ENCODE results near the gene SERTAD1.

SERTAD1 gene

DNA sequence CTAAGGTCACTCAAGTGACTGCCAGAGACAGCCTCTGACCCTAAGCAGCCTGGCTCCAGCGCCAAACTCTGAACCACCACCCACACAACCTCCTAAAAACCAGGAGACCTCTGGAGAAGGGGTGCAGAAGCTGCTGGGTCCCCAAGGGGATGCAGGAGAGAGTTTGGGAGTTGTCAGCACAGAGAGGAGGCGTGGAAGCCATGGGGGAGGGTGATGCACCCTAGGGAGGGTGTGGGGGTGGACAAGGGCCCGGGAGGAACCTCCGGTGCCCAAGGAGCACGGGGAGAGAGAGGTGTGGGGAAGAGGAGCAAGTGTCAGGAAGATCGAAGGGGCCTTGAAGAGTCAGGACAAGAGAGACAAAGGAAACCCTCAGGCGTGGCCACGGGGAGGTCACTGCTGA lies 33.7 kb downstream of the SERTAD1 start:
- no peak overlapping the region for H3K9ac ChIP-seq (ENCODE audit: low read depth, low read length)
- no peaks in the 10 kb centered on the region for H3K27me3 ChIP-seq (ENCODE audit: insufficient read depth, low read length)
- no peak overlapping the region for H3K27ac ChIP-seq (ENCODE audit: low read length)
- no peaks in the 10 kb centered on the region for H3K36me3 ChIP-seq (ENCODE audit: insufficient read depth, low read depth, low read length)
- no peak overlapping the region for H3K4me3 ChIP-seq (ENCODE audit: low read length)
- no peaks in the 10 kb centered on the region for H3K9me3 ChIP-seq (ENCODE audit: insufficient read depth, low read depth, low read length)
- no peaks in the 10 kb centered on the region for H3K4me1 ChIP-seq (ENCODE audit: insufficient read depth, low read length)

DNA sequence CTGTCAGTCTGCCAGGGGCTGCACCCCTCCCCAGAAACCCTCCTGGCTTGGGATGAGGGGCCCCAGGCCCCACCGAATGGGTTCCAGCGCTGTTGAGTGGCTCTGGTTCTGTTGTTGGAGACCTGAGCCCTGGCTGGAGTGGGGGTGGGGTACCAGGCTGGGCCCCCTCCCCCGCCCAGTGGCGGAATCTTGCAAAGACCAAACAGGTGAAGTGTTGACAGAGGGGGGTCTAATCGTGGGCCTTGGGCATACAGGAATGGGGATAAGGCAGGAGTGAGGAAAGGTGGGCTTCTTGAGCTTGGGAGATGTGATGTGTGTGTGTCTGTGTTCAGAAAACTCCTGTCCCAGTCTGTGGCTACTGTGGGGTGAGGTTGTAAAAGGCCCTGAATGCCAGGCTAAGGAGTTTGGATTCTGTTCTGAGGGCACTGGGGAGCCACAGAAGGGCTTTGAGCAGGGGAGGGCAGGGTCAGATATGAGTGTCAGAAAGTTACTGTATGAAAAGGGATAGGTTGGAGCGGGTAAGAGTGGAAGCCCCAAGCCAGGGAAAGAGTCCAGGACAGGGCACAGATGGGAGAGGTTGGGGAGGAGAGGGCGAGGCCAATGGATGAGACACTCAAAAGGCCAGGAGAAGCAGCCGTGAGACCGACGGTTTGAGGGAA lies 35.6 kb downstream of the SERTAD1 start, which contains the start of gene HIPK4:
HIPK4 (minus strand) TSS at position 98 of the 659 bp plus-strand sequence. CDS start 279 bp downstream, outside the sequence.
- H3K36me3 ChIP-seq (ENCODE audit: insufficient read depth, low read depth, low read length) = no peaks in the 10 kb centered on the region
- H3K9ac ChIP-seq (ENCODE audit: low read depth, low read length) = no peak within 1 kb of the TSS
- no peak within 1 kb of the TSS for H3K27ac ChIP-seq (ENCODE audit: low read length)
- H3K4me3 ChIP-seq (ENCODE audit: low read length) = no peak within 1 kb of the TSS
- no peaks in the 10 kb centered on the region for H3K4me1 ChIP-seq (ENCODE audit: insufficient read depth, low read length)
- H3K27me3 ChIP-seq (ENCODE audit: insufficient read depth, low read length) = no peaks in the 10 kb centered on the region
- no peaks in the 10 kb centered on the region for H3K9me3 ChIP-seq (ENCODE audit: insufficient read depth, low read depth, low read length)

DNA sequence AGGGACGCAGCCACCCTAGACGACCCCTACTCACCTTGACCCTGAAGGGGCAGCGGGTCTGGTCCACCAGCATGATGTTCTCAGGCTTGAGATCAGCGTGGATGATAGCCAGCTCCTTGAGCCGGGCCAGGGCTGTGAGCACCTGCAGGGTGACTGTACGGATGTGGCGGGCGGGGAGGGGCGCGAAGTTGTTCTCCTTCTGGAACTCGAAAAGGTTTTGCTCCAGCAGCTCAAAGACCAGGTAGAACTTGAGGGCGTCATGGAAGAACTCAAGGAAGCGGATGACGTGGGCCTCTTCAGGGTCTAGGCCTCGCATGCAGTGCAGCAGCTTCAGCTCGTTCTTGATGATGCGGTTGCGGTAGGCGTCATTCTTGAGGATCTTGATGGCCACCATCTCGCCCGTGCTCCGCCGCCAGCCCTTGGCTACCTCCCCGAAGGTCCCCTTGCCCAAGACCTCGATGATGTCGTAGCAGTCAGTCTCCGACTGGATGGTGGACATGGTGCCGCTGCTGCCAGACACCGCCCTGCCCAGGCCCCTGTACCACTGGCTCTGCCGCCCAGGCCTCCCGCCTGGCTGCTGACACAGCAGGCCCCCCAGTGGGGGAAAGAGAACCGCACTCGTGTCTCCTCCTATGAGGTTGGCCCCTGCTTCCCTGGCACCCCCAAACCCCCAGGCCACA lies 36.2 kb downstream of the SERTAD1 start:
- Histone ChIP-seq H3K9me3 (ENCODE audit: insufficient read depth, low read depth, low read length) (no peaks in the 10 kb centered on the region), H3K4me1 (ENCODE audit: insufficient read depth, low read length) (no peaks in the 10 kb centered on the region), H3K36me3 (ENCODE audit: insufficient read depth, low read depth, low read length) (no peaks in the 10 kb centered on the region), H3K27ac (ENCODE audit: low read length) (no peak overlapping the region), H3K27me3 (ENCODE audit: insufficient read depth, low read length) (no peaks in the 10 kb centered on the region), H3K4me3 (ENCODE audit: low read length) (no peak overlapping the region), H3K9ac (ENCODE audit: low read depth, low read length) (no peak overlapping the region)

DNA sequence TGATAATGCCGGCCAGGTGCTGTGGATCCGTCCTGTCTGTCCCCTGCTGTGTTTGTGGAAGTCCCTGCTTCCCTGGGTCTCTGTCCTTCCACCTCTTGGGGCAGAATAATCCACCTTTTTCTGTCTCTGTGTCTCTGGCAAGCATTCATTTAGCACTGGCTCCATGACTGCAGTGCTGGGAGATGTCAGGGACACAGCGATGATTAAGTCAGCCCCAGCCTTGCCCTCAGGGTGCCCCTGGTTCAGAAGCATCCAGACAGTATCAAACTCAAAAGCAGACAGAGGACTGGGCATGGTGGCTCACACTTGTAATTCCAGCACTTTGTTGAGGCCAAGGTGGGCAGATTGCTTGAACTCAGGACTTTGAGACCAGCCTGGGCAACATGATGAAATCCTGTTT lies 37.3 kb downstream of the SERTAD1 start:
- Histone ChIP-seq H3K9me3 (ENCODE audit: insufficient read depth, low read depth, low read length) (no peaks in the 10 kb centered on the region), H3K36me3 (ENCODE audit: insufficient read depth, low read depth, low read length) (no peaks in the 10 kb centered on the region), H3K4me3 (ENCODE audit: low read length) (no peak overlapping the region), H3K9ac (ENCODE audit: low read depth, low read length) (no peak overlapping the region), H3K4me1 (ENCODE audit: insufficient read depth, low read length) (no peaks in the 10 kb centered on the region), H3K27ac (ENCODE audit: low read length) (no peak overlapping the region), H3K27me3 (ENCODE audit: insufficient read depth, low read length) (no peaks in the 10 kb centered on the region)

DNA sequence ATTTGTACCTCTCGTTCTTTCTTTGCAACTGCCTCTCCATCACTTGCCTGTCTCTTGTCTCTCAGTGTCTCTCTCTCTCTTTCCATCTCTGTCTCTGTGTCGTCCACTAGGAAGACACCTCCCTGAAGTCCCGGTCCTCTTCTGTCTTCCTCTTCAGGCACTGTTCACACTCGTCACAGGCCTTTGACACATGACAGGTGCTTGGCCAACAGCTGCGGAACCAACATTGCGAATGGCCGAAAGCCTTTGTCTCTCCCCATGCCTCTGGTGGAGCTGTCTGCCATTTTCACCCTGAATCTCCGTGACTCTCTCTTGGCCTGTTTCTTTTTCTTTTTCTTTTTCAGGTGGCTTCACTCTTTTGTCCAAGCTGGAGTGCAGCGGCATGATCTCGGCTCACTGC lies 38.6 kb downstream of the SERTAD1 start:
- H3K4me1 ChIP-seq (ENCODE audit: insufficient read depth, low read length) = no peaks in the 10 kb centered on the region
- H3K9ac ChIP-seq (ENCODE audit: low read depth, low read length) = no peak overlapping the region
- H3K27me3 ChIP-seq (ENCODE audit: insufficient read depth, low read length) = no peaks in the 10 kb centered on the region
- H3K27ac ChIP-seq (ENCODE audit: low read length) = no peak overlapping the region
- H3K4me3 ChIP-seq (ENCODE audit: low read length) = no peak overlapping the region
- no peaks in the 10 kb centered on the region for H3K36me3 ChIP-seq (ENCODE audit: insufficient read depth, low read depth, low read length)
- H3K9me3 ChIP-seq (ENCODE audit: insufficient read depth, low read depth, low read length) = no peaks in the 10 kb centered on the region

DNA sequence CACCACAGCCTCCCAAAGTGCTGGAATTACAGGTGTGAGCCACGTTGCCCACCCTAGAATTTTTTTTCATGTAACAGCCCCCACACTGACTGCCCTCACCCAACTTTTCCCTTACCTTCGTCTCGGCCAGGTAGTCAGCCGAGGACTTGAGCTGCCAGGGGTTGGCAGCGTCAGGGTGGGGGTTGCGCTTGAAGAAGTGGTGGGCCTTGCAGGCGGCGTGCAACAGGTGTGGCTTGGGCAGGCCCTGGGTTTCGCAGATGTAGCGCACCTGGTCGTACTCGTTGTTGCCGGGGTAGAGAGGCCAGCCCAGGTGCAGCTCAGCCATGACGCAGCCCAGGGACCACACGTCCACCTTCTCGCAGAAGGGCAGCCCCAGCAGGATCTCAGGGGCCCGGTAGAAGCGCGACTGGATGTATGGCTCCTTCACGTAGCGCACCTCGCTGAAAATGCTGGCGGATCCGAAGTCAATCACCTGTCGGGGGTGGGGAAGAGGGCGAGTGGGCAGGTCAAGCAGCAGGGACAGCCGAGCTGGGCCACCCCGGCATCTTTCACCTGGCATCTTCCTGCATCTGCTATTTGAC lies 42.0 kb downstream of the SERTAD1 start:
- Histone ChIP-seq H3K27me3 (ENCODE audit: insufficient read depth, low read length) (no peaks in the 10 kb centered on the region), H3K4me1 (ENCODE audit: insufficient read depth, low read length) (no peaks in the 10 kb centered on the region), H3K9me3 (ENCODE audit: insufficient read depth, low read depth, low read length) (no peaks in the 10 kb centered on the region), H3K9ac (ENCODE audit: low read depth, low read length) (no peak overlapping the region), H3K4me3 (ENCODE audit: low read length) (no peak overlapping the region), H3K27ac (ENCODE audit: low read length) (no peak overlapping the region), H3K36me3 (ENCODE audit: insufficient read depth, low read depth, low read length) (peaks cover 3% of the 10 kb centered on the region)

DNA sequence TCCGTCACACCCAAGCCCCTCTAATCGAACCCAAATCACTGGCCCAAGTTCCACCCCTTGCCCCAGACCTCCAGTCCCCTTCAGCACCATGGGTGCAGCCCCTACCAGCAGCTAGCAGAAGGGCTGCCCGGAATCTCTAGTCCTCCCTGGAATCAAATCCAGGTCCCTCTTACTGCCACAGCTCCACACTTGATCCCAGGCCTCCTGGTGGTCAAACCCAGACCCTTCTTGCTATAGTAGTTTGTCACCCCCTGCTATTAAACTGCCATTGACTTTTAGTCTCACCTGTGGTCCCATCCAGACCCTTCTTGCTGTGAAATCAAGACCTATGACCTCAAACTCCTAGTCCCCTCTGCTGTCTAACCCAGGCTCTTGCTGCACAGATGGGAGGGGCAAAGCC lies 44.5 kb downstream of the SERTAD1 start:
- Histone ChIP-seq H3K9ac (ENCODE audit: low read depth, low read length) (no peak overlapping the region), H3K27ac (ENCODE audit: low read length) (no peak overlapping the region), H3K27me3 (ENCODE audit: insufficient read depth, low read length) (no peaks in the 10 kb centered on the region), H3K4me3 (ENCODE audit: low read length) (no peak overlapping the region), H3K9me3 (ENCODE audit: insufficient read depth, low read depth, low read length) (no peaks in the 10 kb centered on the region), H3K4me1 (ENCODE audit: insufficient read depth, low read length) (no peaks in the 10 kb centered on the region), H3K36me3 (ENCODE audit: insufficient read depth, low read depth, low read length) (peaks cover 15% of the 10 kb centered on the region)

DNA sequence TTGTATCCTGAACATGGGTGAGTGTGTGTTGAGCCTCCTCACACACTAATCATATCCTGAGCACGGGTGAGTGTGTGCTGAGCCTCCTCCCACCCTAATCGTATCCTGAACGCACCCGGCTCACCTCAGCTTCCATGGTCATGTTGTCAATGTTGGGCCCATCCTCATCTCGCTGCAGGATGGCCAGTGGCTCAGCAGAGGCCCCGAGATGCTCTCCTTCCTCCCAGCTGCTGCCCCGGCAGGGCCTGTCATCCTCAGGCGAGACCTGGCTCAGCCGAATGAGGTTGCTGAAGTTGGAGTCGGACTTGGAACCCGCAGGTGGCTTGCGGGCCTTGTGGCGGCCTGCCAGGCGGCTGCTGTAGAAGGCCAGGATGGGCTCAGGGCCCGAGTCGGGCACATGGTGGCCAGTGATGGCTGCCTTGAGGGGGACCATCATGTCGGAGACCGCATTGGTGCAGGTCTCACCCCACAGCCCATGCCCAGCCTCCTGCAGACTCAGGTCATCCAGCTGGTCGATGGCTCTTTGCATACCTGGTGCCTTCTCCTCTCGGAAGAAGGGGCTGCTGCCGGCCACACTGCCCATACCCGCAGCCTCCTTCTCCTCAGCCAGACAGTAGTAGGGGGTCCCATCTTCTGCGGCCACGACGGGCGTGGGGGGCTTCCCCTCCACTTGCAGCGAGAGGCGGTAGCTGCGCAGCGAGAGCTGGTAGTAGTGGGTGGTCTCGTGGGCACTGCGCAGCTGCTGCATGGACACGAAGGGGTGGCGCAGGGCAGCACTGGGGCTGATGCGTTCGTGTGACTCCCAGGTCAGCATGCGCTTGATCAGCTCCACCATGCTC lies 45.4 kb downstream of the SERTAD1 start:
- Histone ChIP-seq H3K27me3 (ENCODE audit: insufficient read depth, low read length) (no peaks in the 10 kb centered on the region), H3K4me1 (ENCODE audit: insufficient read depth, low read length) (no peaks in the 10 kb centered on the region), H3K4me3 (ENCODE audit: low read length) (no peak overlapping the region), H3K9ac (ENCODE audit: low read depth, low read length) (no peak overlapping the region), H3K27ac (ENCODE audit: low read length) (no peak overlapping the region), H3K9me3 (ENCODE audit: insufficient read depth, low read depth, low read length) (no peaks in the 10 kb centered on the region), H3K36me3 (ENCODE audit: insufficient read depth, low read depth, low read length) (peaks cover 15% of the 10 kb centered on the region)

DNA sequence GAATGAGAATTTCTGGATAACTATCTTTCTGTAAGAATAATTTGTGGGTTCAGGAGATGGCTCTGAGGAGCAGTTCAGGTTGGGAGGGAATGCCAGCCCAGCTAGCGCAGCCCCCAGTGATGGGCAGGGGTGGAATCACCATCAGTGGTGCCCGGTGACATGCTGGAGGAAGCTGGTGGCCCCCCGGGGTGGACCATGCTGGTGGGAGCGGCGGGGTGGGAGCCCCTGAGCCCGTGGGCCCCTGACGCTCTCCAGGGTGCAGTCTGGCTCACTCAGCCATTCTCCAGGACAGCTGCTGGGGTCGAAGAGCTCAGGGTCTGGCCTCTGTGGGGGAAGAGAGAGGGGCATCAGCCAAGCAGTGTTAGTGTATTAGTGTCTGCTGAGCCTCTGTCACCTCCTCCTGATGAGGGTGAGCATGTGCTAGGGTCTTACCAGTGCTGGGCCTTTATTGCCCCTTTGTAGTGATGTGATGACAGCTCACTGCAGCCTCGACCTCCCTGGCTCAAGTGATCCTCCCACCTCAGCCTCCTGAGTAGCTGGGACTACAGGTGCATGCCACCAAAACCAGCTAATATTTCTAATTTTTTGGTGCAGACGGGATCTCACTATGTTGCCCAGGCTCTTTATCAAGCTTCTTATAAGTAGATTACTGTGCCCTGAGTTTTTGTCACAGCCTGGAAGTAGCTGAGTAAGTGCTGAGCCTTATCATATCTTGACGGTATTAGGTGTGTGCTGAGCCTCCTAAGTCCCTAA lies 46.2 kb downstream of the SERTAD1 start:
- H3K9ac ChIP-seq (ENCODE audit: low read depth, low read length) = no peak overlapping the region
- no peak overlapping the region for H3K27ac ChIP-seq (ENCODE audit: low read length)
- H3K4me1 ChIP-seq (ENCODE audit: insufficient read depth, low read length) = no peaks in the 10 kb centered on the region
- no peaks in the 10 kb centered on the region for H3K9me3 ChIP-seq (ENCODE audit: insufficient read depth, low read depth, low read length)
- H3K4me3 ChIP-seq (ENCODE audit: low read length) = no peak overlapping the region
- peaks cover 21% of the 10 kb centered on the region for H3K36me3 ChIP-seq (ENCODE audit: insufficient read depth, low read depth, low read length)
- no peaks in the 10 kb centered on the region for H3K27me3 ChIP-seq (ENCODE audit: insufficient read depth, low read length)

DNA sequence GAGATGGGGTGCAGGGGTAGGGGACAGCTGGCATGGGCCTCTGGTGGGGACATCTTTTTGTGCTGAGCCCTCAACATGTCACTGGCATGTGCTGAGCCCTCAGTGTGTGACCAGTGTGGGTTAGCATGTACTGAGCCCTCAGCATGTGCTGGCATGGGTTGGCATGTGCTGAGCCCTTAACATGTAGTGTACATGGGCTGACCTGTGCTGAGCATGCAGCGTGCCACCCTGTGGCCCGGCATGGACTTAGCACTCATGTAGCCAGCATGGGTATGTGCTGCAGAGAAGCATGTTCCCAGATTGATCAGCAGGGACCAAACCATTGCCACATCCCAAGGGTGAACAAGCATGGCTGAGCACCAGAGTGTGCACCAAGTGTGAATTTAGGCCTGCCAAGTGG lies 47.3 kb downstream of the SERTAD1 start:
- no peaks in the 10 kb centered on the region for H3K9me3 ChIP-seq (ENCODE audit: insufficient read depth, low read depth, low read length)
- peaks cover 30% of the 10 kb centered on the region for H3K36me3 ChIP-seq (ENCODE audit: insufficient read depth, low read depth, low read length)
- H3K27me3 ChIP-seq (ENCODE audit: insufficient read depth, low read length) = no peaks in the 10 kb centered on the region
- H3K4me1 ChIP-seq (ENCODE audit: insufficient read depth, low read length) = no peaks in the 10 kb centered on the region
- no peak overlapping the region for H3K9ac ChIP-seq (ENCODE audit: low read depth, low read length)
- H3K4me3 ChIP-seq (ENCODE audit: low read length) = no peak overlapping the region
- H3K27ac ChIP-seq (ENCODE audit: low read length) = no peak overlapping the region

DNA sequence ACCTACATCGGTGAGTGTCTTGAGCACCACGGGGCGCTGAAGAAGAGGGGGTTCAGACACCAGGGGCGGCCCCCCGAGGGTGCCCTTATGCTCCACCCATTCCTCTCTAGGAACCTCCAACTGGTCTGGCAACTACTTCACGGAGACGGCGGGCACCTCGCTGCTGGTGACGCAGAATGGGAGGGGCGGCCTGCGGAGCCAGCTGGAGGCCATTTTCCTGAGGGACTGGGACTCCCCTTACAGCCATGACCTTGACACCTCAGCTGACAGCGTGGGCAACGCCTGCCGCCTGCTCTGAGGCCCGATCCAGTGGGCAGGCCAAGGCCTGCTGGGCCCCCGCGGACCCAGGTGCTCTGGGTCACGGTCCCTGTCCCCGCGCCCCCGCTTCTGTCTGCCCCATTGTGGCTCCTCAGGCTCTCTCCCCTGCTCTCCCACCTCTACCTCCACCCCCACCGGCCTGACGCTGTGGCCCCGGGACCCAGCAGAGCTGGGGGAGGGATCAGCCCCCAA lies 47.9 kb downstream of the SERTAD1 start:
- no peak overlapping the region for H3K27ac ChIP-seq (ENCODE audit: low read length)
- no peaks in the 10 kb centered on the region for H3K27me3 ChIP-seq (ENCODE audit: insufficient read depth, low read length)
- no peaks in the 10 kb centered on the region for H3K4me1 ChIP-seq (ENCODE audit: insufficient read depth, low read length)
- H3K36me3 ChIP-seq (ENCODE audit: insufficient read depth, low read depth, low read length) = peaks cover 31% of the 10 kb centered on the region
- no peaks in the 10 kb centered on the region for H3K9me3 ChIP-seq (ENCODE audit: insufficient read depth, low read depth, low read length)
- no peak overlapping the region for H3K4me3 ChIP-seq (ENCODE audit: low read length)
- no peak overlapping the region for H3K9ac ChIP-seq (ENCODE audit: low read depth, low read length)
